Activated CD4-positive, CD25-positive, alpha-beta regulatory T cell treated with anti-CD3 and anti-CD28 coated beads, Interleukin-2, amount 50 U/mL, for 24 hours (primary cell): ENCODE measurements around the gene NEU4.
"Not testable (repeated sequence)": the region's sequence is repeated elsewhere in the genome, so short reads cannot be mapped to it uniquely, and the experiment has no call there.

Experiments
- ATAC-seq, 2 donors: fragments of 150-1000 bp; cut with Tn5 transposase; one replicate each; pipeline ENCODE4 v1.10.0; 2021; ENCODE audit warnings: mild to moderate bottlenecking in 1 of 2, moderate library complexity in 1 of 2

The NEU4 gene, protein sequence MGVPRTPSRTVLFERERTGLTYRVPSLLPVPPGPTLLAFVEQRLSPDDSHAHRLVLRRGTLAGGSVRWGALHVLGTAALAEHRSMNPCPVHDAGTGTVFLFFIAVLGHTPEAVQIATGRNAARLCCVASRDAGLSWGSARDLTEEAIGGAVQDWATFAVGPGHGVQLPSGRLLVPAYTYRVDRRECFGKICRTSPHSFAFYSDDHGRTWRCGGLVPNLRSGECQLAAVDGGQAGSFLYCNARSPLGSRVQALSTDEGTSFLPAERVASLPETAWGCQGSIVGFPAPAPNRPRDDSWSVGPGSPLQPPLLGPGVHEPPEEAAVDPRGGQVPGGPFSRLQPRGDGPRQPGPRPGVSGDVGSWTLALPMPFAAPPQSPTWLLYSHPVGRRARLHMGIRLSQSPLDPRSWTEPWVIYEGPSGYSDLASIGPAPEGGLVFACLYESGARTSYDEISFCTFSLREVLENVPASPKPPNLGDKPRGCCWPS

DNA sequence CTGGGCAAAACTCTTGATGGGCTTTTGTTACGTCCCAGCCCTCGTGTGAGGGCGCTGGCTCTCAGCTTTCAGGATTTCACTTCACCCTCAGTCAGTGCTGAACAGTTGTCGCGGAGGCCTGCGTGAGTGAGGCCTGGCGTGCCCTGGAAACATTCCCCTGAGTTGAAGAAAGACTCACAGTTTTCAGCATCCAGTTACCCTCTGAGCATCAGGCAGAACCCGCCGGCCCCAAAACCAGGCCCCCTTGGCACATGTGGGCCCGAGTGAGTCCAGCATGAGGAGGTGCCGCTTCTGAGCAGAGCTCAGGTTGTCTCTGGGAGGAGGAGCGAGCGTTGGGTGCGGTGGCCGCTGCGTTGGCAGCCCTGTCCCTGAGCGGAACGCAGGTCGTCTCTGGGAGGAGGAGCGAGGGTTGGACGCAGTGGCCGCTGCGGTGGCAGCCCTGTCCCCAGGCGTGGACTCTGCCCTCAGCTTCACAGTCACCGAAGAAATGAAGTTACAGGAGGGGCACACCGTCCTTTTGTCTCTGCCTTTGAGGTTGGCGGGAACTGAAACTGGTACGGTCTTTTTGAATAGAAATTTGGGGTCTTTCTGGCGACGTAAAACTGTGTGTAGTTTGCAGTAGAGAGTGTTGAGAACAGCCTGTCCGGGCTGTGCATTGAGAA lies at the start of gene NEU4:
Gene NEU4, plus strand, starts transcription at position 473 of the 662 bp plus-strand sequence. CDS start 5,292 bp downstream, outside the sequence.
- ATAC-seq, result no peak

DNA sequence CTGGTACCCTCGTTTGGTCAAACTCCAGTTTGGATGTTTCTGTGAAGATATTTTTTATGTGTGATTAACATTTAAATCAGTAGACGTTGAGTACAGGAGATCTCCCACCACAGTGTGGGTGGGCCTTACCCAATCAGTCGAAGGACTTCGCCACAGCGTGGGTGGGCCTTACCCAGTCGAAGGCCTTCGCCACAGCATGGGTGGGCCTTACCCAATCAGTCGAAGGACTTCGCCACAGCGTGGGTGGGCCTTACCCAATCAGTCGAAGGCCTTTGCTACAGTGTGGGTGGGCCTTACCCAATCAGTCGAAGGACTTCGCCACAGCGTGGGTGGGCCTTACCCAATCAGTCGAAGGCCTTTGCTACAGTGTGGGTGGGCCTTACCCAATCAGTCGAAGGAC lies 49.1 kb upstream of the NEU4 start:
- not testable (repeated sequence) for ATAC-seq

DNA sequence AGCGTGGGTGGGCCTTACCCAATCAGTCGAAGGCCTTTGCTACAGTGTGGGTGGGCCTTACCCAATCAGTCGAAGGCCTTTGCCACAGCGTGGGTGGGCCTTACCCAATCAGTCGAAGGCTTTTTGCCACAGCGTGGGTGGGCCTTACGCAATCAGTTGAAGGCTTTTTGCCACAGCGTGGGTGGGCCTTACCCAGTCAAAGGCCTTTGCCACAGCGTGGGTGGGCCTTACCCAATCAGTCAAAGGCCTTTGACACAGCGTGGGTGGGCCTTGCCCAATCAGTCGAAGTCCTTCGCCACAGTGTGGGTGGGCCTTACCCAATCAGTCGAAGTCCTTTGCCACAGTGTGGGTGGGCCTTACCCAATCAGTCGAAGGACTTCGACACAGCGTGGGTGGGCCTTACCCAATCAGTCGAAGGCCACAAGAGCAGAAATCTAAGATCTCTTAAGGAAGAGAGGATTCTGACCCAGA lies 48.7 kb upstream of the NEU4 start:
- ATAC-seq, result no peak

DNA sequence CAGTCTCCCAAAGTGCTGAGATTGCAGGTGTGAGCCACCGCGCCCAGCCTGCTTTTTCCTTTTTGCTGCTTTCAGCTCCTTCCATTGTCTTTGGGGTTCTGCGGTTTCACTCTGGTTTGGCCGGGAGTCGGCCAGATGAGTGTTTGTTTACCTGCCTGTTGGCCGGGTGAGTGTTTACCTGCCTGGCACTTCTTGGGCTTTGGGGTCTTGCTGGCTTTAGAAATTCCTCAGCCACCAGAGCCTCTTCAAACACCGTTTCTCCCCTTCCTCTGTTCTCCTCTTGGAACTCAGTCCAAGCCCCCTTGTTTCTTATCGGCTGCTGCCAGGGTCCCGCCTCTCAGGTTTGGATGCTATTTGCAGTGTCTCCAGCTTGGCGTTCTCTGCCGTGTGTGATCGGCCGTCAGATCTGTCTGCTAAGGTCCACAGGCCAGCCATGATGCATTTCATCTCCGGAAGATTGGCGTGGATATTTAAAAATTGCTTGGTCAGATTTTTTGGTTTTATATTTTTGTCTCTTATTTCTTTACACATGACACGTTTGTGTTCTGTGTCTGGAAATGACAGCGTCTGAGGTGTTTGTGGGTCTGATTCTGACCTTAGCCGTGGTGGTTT lies 46.6 kb upstream of the NEU4 start:
- ATAC-seq, result no peak

DNA sequence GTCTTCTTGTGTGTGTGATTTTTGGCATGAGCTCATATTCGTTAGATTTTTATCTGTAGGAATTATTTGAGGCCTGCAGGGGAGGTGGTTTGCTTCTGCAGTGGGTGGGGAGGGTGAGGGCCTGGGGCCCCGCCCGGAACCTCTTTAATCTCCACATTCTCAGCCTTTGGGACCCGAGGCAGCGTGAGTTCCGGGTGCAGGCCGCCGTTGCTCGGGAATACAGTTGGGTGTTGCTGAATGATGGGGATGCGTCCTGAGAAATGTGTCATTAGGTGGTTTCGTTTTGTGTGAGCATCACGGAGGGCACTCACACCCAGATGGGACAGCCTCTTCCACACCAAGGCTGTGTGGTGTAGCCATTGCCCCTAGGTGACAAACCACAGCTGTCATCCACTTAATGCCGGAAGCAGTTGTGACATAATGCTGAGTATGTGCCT lies 46.0 kb upstream of the NEU4 start:
- peak; percentile 69 to 86 for ATAC-seq

DNA sequence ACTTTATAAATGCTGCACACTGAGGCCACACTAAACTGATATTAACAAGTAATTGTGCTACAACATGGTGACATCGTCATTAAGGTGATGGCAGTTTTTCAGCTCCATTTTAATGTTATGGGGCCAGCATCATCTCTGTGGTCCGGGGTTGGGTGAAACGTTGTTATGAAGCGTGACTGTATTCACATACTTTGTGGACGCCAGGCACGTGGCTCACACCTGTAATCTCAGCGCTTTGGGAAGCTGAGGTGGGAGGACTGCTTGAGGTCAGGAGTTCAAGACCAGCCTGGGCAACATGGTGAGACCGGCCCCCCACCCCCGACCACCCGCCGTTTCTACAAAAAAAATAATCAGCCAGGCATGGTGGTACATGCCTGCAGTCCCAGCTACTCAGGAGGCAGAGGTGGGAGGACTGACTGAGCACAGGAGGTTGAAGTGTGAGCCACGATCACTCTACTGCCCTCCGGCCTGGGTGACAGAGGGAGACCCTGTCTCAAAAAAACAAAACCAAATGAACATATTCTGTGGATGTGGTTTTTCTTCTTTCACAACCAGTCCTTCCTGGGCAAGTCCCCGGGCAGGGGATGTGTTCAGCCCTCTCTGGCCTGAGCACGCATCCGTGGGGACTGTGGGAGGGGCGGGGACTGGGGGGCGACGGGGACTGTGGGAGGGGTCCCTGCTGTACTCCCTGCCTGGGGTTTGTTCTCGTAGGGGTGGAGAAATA lies 45.3 kb upstream of the NEU4 start:
- no peak for ATAC-seq

DNA sequence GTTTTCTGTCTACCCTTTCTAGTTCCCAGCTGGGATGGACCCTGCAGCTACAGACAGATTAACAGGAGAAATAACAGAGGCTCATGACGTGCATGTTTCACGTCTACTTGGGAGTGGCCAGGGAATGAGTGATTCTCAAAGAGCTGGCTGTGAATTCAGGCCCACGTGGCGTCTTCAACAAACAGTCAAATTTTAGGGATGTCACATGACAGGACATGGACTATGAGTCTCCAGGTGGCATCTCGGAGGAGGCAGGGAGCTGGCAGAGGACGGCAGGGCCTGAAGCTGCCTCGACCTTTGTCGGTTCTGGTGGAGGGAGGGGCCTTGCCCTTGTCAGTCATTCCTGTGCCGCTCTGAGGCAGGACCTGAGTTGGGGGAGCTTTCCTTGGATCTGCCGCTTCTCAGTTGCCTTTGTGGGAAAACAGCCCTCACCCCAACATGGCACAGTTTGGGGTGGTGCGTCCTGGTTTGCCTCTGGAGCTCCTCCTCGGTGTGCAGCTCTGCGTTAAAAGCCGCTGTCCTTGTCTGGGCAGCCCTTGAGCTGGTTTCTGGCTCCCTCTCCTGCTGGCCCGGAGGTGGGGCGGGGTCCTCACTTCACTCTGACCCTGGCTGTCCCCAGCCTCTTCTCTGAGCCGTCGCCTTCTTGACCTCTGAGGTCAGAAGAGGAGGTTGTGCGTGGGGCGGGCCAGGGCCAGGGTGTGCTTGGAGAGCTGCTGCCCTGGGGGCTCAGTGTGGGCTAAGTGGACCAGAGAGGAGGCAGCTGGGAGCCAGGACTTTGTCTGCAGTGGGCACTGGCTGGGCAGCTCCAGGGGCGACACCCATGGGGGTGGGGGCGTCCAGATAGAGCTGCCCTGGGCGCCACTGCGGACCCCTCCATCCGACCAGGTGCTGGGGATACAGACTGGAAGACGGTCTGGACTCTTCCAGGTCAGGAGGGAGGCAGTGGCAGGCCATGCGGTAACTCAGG lies 44.4 kb upstream of the NEU4 start:
- no peak for ATAC-seq

DNA sequence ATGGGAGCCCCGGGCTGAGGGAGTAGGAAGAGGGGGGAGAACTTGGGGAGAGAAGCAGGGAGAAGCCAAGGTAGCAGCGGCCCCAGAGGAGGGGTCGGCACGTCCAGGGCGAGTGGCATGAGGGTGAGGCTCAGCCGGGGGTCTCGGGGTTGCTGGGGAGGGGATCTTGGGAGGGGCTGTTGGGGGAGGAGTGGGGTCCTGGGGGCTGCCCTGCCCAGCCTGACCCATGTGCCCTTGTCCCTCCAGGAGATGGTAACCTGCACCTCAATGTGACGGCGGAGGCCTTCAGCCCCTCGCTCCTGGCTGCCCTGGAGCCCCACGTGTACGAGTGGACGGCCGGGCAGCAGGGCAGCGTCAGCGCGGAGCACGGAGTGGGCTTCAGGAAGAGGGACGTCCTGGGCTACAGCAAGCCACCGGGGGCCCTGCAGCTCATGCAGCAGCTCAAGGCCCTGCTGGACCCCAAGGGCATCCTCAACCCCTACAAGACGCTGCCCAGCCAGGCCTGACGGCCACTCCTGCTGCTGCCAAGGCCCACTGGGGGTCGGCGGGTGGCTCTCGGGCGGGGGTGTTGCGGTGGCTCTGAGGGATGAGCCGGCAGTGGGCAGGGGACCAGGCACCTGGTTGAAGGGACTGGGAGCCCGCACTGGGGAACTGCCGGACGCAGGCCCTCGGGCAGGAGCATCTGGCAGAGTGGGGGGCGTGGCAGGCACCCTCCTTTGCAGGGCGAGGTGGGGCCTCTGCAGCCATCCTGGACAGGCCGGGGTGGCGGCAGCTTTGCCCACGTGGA lies 41.3 kb upstream of the NEU4 start:
- no peak for ATAC-seq

DNA sequence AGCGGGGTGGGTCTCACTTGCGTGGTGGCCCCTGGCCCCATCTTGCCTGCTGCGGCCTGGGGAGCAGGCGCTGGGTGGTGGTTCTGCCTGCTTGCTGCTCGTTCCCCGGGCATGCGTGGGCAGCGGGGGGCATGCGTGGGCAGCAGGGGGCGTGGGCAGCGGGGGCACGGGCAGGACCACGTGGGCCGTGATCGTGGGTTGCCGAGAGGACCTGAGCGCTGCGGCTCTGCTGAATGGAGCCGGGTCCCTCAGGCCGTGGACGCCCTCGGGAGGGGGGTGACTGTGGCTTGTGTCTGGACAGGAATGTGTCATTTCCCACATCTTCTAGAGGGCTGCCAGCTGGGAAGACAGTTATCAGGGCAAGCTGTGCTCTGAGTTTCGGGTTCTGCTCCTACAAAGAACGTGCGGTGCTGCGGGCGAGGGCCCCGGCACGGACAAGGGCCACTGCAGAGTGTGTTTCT lies 40.7 kb upstream of the NEU4 start:
- no peak for ATAC-seq

DNA sequence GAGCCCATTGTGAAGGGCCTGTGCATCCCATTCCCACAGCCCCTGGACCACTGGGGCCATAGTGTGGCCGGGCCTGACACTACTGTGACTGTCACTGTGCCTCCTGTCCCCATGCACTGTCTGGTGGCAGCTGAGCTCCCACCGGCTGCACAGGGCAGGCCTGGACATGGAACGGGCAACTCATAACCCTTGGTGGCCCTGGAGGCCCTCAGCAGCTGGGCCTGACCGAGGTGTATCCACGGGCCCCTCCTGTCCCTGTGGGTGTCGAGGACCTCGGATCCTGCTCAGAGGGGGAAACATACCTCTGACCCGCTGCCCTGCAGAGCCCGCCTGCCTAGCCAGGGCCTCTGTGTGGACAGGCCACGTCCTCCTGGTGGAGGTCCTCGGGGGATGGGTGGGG lies 40.1 kb upstream of the NEU4 start:
- no peak for ATAC-seq

DNA sequence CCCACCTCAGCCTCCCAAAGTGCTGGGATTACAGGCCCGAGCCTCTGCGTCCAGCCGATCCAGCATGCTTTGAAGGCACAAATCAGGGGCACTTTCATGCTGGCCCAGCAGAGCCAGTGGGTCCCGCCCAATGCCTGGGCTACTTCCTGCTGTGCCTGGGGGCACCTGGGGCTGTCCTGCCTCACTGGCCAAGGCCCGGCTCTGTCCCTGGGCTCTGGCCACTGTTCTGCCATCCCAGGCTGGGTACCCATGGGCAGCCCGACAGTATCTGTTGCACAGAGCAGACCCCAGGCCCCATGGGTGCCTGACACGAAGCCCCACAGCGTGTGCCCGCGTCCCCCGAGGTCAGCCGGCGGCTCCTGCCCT lies 39.2 kb upstream of the NEU4 start:
- ATAC-seq, result no peak

DNA sequence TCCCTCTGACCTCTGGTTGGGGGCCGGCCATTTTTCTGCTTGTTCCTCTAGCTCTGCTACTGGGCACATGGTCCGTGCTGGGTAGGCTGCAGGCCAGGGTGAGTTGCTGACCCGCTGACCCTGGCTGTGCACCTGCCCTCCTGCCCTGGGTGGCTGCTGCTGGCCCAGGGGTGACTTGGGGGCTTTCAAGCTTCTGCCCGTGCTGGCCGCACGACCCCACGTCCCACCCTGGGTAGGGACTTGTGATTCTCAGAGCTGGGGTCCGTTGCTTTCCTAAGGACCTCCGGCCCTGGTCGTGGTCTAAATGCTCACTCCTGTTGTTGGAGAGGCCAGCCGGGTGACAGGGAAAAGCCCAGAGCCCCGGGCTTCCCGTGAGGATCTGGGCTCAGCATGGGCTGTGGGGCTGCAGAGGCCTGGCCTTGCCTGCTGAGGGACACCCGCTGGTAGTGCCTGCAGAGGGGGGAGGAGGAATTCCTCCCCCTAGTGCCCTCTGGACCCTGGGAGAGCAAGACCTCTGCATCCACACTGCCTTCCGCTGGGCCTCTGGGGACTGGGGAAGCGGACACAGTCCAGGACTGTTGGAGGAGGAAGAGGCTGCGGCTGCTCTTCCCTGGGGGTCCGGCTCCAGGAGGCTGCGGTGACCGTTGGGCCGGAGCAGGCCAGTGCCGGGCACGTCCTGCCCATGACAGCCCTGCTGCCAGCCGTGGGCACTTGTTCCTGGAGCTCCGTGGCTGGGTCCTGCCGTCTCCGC lies 38.6 kb upstream of the NEU4 start:
- ATAC-seq, result no peak

DNA sequence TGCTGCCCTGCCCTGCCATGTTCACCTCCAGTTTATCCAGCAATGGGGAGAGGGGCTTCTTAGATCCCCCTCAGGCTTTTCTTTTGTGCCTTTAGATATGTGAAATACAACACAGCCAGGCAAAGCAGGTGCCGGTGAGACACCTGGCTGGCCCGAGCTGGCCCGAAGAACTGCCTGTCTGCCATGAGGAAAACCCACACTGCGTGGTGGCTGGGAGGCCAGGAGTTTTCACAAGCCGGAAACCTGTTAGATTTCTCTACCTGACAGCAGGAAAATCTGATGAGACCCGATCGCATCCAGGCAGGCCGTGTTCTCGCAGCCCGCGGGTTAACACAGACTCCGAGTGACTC lies 38.1 kb upstream of the NEU4 start:
- no peak for ATAC-seq

DNA sequence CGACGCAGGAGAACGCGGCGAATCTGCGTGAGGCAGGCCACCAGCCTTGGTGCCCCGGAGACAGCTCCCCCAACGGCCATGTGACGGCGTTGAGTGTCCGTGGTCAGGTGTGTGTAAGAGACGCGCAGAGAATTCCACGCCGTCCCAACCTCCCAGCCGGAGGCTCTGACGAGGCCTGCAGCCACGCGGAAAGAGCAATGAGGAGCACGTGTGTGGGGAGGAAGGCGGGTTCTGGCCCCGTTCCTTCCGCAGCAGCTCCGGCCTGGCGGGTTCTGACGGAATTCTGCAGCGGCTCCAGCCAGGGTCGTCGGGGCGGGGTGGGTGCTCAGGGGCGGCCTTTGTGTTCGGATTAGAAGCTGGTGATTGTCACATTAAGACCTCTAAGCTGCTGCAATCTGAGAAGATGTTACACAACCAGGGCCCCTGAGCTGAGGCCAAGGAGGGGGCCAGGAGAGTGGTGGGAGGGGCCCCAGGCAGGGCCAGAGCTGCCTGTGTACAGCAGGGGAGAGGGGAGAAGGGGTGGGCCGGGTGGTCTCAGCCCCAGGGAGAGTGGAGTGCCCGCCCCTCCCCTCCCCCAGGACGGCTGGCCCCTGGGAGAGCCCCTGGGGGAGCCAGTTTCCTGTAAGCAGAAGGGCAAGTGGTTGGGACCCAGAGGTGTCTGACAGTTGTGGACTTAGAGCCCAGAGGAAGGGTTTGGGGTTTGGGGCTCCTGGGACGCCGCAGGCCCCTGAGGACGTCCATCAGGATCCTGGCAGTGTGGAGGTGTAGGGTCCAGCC lies 37.5 kb upstream of the NEU4 start:
- peak in 1 of 2 donors; percentile 12 for ATAC-seq

DNA sequence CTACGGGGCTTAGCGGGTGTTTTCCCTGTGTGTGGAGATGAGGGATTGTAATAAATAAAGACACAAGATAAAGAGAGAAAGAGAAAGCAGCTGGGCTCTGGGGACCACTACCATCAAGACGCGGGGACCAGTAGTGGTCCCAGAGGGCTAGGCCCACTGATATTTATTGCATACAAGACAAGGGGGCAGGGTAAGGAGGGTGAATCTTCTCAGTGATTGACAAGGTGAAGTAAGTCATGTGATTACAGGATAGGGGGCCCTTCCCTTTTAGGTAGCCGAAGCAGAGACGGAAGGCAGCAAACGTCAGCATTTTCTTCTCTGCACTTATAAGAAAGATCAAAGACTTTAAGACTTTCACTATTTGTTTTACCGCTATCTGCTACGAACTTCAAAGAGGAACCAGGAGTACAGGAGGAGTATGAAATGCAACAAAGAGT lies 36.9 kb upstream of the NEU4 start:
- peak; percentile 15 to 39 for ATAC-seq

DNA sequence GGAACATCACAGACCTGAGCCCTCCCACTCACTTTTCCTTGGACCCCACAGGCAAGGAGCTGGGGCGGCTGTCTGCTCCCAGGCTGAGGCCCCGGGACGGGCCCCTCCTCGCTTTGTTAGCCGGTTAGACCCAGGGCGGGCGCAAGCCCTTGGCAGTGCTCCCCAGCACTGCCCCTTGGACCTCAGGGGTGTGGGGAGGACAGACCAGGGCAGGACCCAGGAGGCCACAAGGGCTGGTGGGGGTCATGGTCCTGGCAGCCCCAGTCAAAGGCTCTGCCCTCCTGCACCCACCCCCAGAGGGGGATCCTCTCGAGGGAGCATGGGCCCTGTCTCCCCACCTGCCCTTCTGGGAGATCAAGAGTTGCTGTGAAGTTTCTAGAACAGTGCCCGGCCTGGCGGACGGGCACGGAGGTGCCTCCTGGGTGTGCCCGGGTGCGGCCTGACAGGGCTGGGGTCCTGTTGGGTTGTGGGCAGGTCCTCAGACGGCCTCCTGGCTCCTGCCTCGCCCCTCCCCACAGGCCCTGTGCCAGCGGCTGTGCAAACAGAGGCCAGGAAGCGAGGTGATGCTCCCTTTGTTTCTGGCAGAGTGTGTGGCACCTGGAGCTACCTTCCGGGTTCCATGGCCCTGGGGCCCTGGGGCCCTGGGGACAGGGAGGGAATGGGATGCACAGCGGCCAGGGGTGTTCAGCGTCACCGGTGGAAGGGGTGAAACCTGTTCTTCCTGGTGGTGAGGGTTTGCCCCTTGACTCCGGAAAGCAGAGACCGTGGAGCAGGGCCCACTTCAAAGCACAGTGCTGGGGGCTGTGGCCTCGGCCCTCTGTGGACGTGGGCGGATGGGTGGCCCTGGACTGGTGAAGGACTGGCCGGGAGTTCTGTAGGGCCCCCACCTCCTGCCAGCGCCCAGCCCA lies 35.2 kb upstream of the NEU4 start:
- ATAC-seq, result no peak

DNA sequence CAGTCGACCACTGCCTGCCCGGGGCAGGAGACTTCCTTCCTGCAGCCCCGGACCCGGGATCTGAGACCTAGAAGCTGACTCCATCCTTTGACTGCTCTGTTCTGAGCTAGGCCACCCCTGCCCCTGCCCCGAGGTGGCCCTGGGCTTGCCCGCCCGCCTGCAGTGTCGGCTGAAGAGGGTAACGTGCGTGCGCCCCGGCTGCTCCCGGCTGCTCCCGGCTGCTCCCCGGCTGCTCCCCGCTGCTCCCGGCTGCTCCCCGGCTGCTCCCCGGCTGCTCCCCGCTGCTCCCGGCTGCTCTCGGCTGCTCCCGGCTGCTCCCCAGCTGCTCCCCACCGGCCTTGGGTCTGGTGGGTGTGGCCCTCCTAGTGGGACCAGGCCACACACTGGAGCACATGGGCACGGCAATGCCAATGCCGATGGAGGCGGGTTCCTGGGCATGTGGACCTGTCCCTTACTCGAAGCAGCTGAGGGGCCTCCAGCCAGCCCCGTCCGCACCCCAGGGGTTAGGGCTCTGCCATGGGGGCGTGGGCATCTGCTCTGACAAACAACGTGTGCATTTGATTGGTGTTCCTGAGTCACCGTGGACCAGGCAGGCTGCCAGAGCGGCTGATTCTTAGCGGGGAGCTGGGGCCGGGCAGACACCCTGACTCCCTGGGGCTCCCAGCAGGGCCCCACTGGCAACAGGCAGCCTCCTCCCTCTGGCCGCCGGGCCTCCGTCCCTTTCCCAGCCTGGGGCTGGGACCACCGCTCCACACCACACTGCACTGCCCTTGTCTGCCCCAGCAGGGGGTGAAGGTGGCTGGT lies 34.4 kb upstream of the NEU4 start:
- ATAC-seq, result no peak
